IMR-90 (cell line): ENCODE data around the gene USH2A.

Experiments
- CEBPB ChIP-seq: IDR thresholded peaks from 2 replicates; pipeline ENCODE4 v1.6.1; 2012; ENCODE audit warnings: low read depth, low read length, improper control_type of control experiment
- CTCF ChIP-seq: conservative IDR thresholded peaks from 2 replicates; pipeline ENCODE4 v1.5.1; 2012; ENCODE audit warnings: mild to moderate bottlenecking, low read depth, low read length, improper control_type of control experiment
- POLR2A ChIP-seq: IDR thresholded peaks from 2 replicates; pipeline ENCODE4 v1.6.1; 2012; ENCODE audit warnings: mild to moderate bottlenecking, low read depth, low read length

- TF ChIP-seq POLR2A (no peak), CEBPB (0 out of 2 replicates have a peak, but pooled peaks have one; percentile 23), CTCF (no peak)
These were observed 673.8 kb downstream of the USH2A start for GRCh38 chr1:215749414-215749813.
